GM23248 (cell line): ENCODE results near the gene OR13J1. TPM values are rescaled to one million over a fixed set of nuclear protein-coding genes. Genes with fewer than 3 reads are reported as not detected.

Source experiments
- DNase-seq: peaks from one replicate; pipeline ENCODE4 v3.0.0-alpha.2; 2015
- H2AFZ ChIP-seq: fragments of 200-600 bp; sonication (generic); 2 replicates; pipeline ENCODE4 v1.6.1; 2016; ENCODE audit warnings: antibody characterized with exemption
- H3F3A ChIP-seq: fragments of 200-600 bp; sonication (generic); 2 replicates; pipeline ENCODE4 v1.6.1; 2016; ENCODE audit warnings: mild to moderate bottlenecking, antibody characterized with exemption, mixed run types; ENCODE audit not compliant: insufficient read depth
- H3K27ac ChIP-seq: fragments of 200-600 bp; sonication (generic); 2 replicates; pipeline ENCODE4 v1.5.1; 2016; ENCODE audit warnings: mild to moderate bottlenecking
- H3K27me3 ChIP-seq: fragments of 200-600 bp; sonication (generic); replicated peaks from 2 replicates; pipeline ENCODE4 v1.6.1; 2016; ENCODE audit warnings: mild to moderate bottlenecking; ENCODE audit not compliant: insufficient read depth
- H3K36me3 ChIP-seq: fragments of 200-600 bp; sonication (generic); 2 replicates; pipeline ENCODE4 v1.6.1; 2016; ENCODE audit warnings: low read depth, mild to moderate bottlenecking
- H3K4me1 ChIP-seq: fragments of 200-600 bp; sonication (generic); 2 replicates; pipeline ENCODE4 v1.6.1; 2016; ENCODE audit warnings: mild to moderate bottlenecking; ENCODE audit not compliant: insufficient read depth
- H3K4me2 ChIP-seq: fragments of 200-600 bp; sonication (generic); one replicate; pipeline ENCODE4 v1.6.1; 2016; ENCODE audit warnings: mild to moderate bottlenecking; ENCODE audit not compliant: unreplicated experiment
- H3K4me3 ChIP-seq: fragments of 200-600 bp; sonication (generic); 2 replicates; pipeline ENCODE4 v1.5.1; 2016; ENCODE audit warnings: mild to moderate bottlenecking
- H3K79me2 ChIP-seq: fragments of 200-600 bp; sonication (generic); 2 replicates; pipeline ENCODE4 v1.6.1; 2016; ENCODE audit warnings: mild to moderate bottlenecking; ENCODE audit not compliant: insufficient read depth
- H3K9ac ChIP-seq: fragments of 200-600 bp; sonication (generic); 2 replicates; pipeline ENCODE4 v1.6.1; 2016; ENCODE audit warnings: mild to moderate bottlenecking
- H3K9me2 ChIP-seq: fragments of 200-600 bp; sonication (generic); 2 replicates; pipeline ENCODE4 v1.6.1; 2016; ENCODE audit warnings: mixed run types, mild to moderate bottlenecking, moderate library complexity; ENCODE audit not compliant: insufficient read depth
- H3K9me3 ChIP-seq: fragments of 200-600 bp; sonication (generic); one replicate; pipeline ENCODE4 v1.6.1; 2017; ENCODE audit warnings: low read depth
- H4K20me1 ChIP-seq: fragments of 200-600 bp; sonication (generic); 2 replicates; pipeline ENCODE4 v1.6.0; 2016; ENCODE audit not compliant: insufficient read depth
- EZH2 ChIP-seq: fragments of 200-600 bp; sonication (generic); IDR thresholded peaks from 2 replicates; pipeline ENCODE4 v1.6.1; 2018; ENCODE audit warnings: antibody characterized with exemption, mild to moderate bottlenecking; ENCODE audit not compliant: insufficient read depth, poor library complexity, severe bottlenecking
- EZH2phosphoT487 ChIP-seq: fragments of 200-600 bp; sonication (generic); IDR thresholded peaks from 2 replicates; pipeline ENCODE4 v1.6.1; 2018; ENCODE audit warnings: antibody characterized with exemption, moderate library complexity, mild to moderate bottlenecking, low read depth; ENCODE audit not compliant: insufficient read depth
- WGBS, 2 experiments: methylation state at CpG; one replicate each; pipeline ENCODE4 v1.1.6; 2015 to 2017; ENCODE audit warnings: low lambda C conversion rate in 2 of 2, low coverage in 1 of 2; ENCODE audit errors: missing lambda C conversion rate in 2 of 2; 5-methylcytosine and 5-hydroxymethylcytosine counted together
- in situ Hi-C: fragments of 300-500 bp; cut with MboI; formaldehyde crosslinking; loops from 2 replicates; pipeline ENCODE4 v1.15.0; 2020
- polyA plus RNA-seq: library from polyadenylated mRNA; unstranded; fragments of >200 nt; fragmentation: Nextera tagmentation; extraction: Ambion mirVana; gene quantifications from 2 replicates; pipeline ENCODE4 v1.2.1, GENCODE V29; 2016
- total RNA-seq: library from RNA; depleted of rRNA; stranded (reverse); fragments of >200 nt; shearing (Covaris generic); gene quantifications from 2 replicates; pipeline ENCODE4 v1.2.3, GENCODE V29; 2014

OR13J1 gene
- total and polyA plus RNA-seq, 2 experiments from 2014 or later = not detected

DNA sequence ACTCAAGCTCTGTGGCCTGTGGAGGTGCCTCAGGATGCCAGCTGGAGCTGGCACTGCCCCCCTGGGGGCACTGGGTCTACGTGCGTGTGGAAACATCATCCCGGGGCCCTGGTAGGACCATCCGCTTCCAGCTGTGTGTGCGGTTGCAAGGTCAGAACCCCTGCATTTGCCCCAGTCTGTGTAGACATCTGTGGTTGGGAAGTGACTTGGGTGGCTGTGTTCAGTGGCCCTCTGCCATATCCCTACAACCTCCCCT, 28.6 kb downstream of the OR13J1 start:
- Histone ChIP-seq H3K9me2 (no peaks in the 10 kb centered on the region), H3K4me3 (no peak overlapping the region), H3K79me2 (no peaks in the 10 kb centered on the region), H4K20me1 (no peaks in the 10 kb centered on the region), H3K27ac (no peak overlapping the region), H3K27me3 (no peaks in the 10 kb centered on the region), H2AFZ (no peak overlapping the region), H3K9me3 (no peaks in the 10 kb centered on the region), H3K4me1 (peaks cover 21% of the 10 kb centered on the region), H3F3A (peaks cover 29% of the 10 kb centered on the region), H3K9ac (no peak overlapping the region), H3K4me2 (no peak overlapping the region), H3K36me3 (no peaks in the 10 kb centered on the region)
- WGBS, 2 experiments = 68 to 69% methylated on average over 5 of the region's 5 CpGs
- in situ Hi-C loops = no loop called here
- TF ChIP-seq EZH2phosphoT487 (no peak), EZH2 (no peak)
- no peak for DNase-seq

DNA sequence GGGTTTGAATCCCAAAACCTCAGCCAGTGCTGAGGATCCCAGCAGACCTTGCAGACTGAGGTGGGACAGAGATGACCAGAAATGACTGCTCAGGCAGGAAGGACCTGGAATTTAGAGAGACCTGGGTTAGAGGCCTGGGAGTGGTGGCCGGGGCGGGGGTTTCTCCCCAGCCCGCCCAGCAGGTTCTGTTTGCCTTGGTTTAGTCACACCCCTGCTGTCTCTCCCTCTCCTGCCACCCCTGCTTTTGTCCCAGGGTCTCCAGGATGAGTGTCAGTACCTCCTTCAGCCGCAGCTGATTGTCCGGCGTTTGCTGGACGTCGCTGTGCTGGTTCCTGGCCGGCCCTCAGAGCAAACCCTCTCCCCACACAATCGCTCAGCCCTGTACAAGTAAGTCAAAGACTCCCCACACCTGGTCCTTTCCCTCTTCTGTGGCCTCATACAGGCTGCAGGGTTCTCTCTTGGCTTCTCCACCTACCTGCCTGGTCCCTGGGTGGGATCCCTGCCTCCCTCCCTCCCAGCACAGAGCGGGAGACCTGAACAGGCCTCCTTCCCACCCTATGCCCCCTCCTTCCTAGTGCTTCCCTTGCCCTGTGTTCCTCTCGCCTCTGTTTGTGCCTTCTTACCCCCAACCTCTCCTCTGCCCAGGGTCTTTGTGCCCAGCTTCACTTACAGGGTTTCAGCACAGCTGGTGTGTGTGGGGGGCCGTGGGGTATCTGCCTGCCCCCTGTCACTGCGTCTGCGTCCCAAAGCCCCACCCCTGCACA, 29.1 kb downstream of the OR13J1 start:
- no peak overlapping the region for H3K27ac ChIP-seq
- no peaks in the 10 kb centered on the region for H3K9me3 ChIP-seq
- TF ChIP-seq EZH2phosphoT487 (no peak), EZH2 (no peak)
- peaks cover 21% of the 10 kb centered on the region for H3K4me1 ChIP-seq
- DNase-seq = no peak
- H3F3A ChIP-seq = peaks cover 29% of the 10 kb centered on the region
- H3K27me3 ChIP-seq = no peaks in the 10 kb centered on the region
- WGBS, 2 experiments = 87 to 89% methylated on average over 15 of the region's 15 CpGs
- in situ Hi-C loops = no loop called here
- no peaks in the 10 kb centered on the region for H4K20me1 ChIP-seq
- no peak overlapping the region for H3K4me2 ChIP-seq
- H3K9ac ChIP-seq = no peak overlapping the region
- no peaks in the 10 kb centered on the region for H3K36me3 ChIP-seq
- H3K79me2 ChIP-seq = no peaks in the 10 kb centered on the region
- H2AFZ ChIP-seq = no peak overlapping the region
- no peak overlapping the region for H3K4me3 ChIP-seq
- H3K9me2 ChIP-seq = no peaks in the 10 kb centered on the region

DNA sequence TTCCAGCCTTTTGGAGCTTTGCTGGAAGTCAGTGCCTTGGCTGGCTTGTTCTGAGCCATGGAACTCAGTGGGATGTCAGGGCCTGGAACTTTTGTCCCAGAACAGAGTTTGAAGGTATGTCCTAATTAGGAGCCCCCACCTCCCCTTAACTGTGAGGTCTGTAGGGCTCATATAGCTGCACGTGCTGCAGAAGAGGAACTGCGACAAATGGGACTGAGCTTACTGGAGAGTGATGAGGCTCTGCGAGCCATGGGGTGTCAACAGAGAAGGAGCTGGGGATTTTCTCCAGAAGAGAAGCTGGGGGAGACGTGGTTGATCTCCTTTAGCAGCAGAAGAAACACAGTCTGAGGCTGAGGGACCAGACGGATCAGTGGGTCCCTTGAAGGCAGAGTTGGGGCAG, 30.3 kb downstream of the OR13J1 start:
- no peak for DNase-seq
- in situ Hi-C loops = no loop called here
- H3K27me3 ChIP-seq = no peaks in the 10 kb centered on the region
- no peak overlapping the region for H3K4me3 ChIP-seq
- H3F3A ChIP-seq = peaks cover 21% of the 10 kb centered on the region
- TF ChIP-seq EZH2phosphoT487 = no peak
- no peak for TF ChIP-seq EZH2
- no peak overlapping the region for H3K27ac ChIP-seq
- H3K9me2 ChIP-seq = no peaks in the 10 kb centered on the region
- 97% methylated on average over 5 of the region's 5 CpGs for WGBS, 2 experiments
- H3K36me3 ChIP-seq = no peaks in the 10 kb centered on the region
- no peak overlapping the region for H3K9ac ChIP-seq
- no peak overlapping the region for H2AFZ ChIP-seq
- no peaks in the 10 kb centered on the region for H4K20me1 ChIP-seq
- H3K4me1 ChIP-seq = peaks cover 15% of the 10 kb centered on the region
- no peak overlapping the region for H3K4me2 ChIP-seq
- H3K9me3 ChIP-seq = no peaks in the 10 kb centered on the region
- H3K79me2 ChIP-seq = no peaks in the 10 kb centered on the region

DNA sequence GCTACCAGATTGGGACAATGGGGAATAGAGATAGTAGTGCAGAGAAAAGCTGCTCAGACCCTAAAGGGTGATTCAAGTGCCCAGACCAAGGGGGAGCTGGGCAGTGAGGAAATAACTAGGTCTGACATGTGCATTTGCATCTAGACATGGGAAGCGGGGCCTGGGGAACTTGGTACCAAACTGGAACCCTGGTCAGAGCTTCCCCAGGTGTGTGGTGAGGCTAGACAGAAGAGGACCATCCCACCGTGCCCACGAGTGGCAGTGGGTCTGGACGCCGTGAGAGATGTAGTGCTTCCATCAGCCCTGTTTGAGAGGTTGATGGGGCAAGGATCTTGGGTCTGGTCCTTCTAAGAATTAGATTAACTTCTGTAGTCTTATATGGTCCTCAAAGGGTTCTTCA, 33.6 kb downstream of the OR13J1 start:
- H3K9me2 ChIP-seq = no peaks in the 10 kb centered on the region
- in situ Hi-C loops = no loop called here
- H3K27ac ChIP-seq = no peak overlapping the region
- 93 to 96% methylated on average over 5 of the region's 5 CpGs for WGBS, 2 experiments
- H3K9ac ChIP-seq = no peak overlapping the region
- TF ChIP-seq EZH2phosphoT487 (no peak), EZH2 (no peak)
- no peak overlapping the region for H2AFZ ChIP-seq
- no peaks in the 10 kb centered on the region for H3K79me2 ChIP-seq
- no peaks in the 10 kb centered on the region for H3K4me1 ChIP-seq
- no peaks in the 10 kb centered on the region for H3K36me3 ChIP-seq
- H3K9me3 ChIP-seq = no peaks in the 10 kb centered on the region
- no peak overlapping the region for H3K4me2 ChIP-seq
- no peak for DNase-seq
- H3K4me3 ChIP-seq = no peak overlapping the region
- no peaks in the 10 kb centered on the region for H4K20me1 ChIP-seq
- H3F3A ChIP-seq = no peaks in the 10 kb centered on the region
- H3K27me3 ChIP-seq = no peaks in the 10 kb centered on the region
